Right hindlimb (tissue), 1 donor: ENCODE measurements around the gene CACNA1H.
"Not testable (repeated sequence)": the region's sequence is repeated elsewhere in the genome, so short reads cannot be mapped to it uniquely, and the experiment has no call there.

Experiments
- DNase-seq: peaks from one replicate; pipeline ENCODE4 v3.0.0-alpha.2; 2018

Gene CACNA1H

DNA sequence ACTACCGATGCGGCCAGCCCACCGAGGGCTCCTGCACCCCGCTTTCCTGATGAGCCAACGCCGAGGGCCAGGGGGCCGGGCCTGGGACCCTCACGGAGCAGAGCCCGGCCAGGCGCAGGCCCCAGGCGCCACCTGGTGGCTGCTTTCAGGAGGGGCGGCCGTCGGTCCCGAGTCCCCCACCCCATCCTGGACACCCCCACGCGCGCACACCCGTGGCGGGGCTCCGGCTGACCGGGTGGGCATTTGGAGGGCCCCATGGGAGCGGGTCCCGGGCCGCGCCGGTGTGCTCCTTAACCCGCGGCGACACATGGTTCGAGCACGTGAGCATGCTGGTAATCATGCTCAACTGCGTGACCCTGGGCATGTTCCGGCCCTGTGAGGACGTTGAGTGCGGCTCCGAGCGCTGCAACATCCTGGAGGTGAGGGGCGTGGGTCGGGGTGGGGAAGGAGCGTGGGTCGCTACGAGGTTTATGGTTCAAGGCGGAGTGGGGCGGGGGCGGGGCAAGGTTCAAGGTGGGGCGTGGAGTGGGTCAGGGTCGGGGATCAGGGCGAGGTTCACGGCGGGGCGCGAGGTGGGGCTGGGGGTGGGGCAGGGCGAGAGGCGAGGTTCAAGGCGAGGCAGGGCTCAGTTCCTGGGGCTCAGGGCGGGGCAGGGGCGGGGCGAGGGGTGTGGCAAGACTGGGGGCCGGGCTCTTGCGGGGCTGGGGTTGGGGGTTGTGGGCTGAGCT lies 41.9 kb downstream of the CACNA1H start:
- peak; percentile 46 for DNase-seq

DNA sequence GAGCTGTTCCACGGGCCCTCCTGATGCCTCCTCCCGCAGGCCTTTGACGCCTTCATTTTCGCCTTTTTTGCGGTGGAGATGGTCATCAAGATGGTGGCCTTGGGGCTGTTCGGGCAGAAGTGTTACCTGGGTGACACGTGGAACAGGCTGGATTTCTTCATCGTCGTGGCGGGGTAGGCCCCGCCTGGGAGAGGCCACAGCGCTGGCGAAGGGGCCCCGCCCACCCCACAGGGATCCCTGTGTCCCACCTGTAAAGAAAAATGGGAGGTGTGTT lies 42.4 kb downstream of the CACNA1H start:
- no peak for DNase-seq

DNA sequence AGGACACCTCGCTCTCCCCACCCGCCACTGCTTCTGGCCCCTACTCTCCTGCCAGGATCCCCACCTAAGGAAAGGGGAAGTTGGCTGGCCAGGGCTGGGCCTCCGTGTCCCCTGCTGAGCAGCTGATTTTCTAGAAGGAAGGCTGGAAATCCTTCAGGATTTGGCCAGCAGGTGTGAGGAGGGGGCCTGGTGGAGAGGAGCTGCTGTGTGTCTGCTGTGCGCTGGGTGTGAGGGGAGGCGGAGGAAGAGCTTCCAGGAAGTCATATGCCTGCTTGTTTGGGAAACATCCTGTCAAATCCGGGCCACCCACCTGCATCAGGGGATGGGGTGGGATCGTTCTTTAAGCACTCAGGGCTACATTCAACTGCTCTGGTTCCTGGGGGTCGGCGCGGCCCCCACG lies 43.6 kb downstream of the CACNA1H start:
- no peak for DNase-seq

- no peak for DNase-seq
Observed at GRCh38 chr16:1197237-1197866, 44.4 kb downstream of the CACNA1H start.

DNA sequence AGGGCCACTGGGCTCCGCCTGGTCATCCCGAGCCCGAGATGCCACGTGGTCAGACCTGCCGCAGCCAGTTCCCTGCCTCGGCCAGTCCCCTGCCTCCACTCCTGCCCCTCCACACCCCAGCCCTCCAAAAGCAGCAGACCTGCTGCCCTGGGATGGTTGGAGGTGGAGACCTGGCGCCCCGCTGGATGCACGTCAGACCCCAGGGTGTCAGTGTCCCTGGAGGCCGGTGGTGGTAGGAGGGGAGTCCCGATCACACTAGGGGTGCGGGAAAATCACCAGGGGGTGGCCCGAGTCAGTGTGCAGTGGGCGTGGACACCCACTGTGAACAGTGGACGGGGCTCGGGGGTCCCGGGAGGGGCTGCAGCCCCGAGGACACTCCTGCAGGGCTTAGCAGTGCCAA lies 45.3 kb downstream of the CACNA1H start:
- no peak for DNase-seq

DNA sequence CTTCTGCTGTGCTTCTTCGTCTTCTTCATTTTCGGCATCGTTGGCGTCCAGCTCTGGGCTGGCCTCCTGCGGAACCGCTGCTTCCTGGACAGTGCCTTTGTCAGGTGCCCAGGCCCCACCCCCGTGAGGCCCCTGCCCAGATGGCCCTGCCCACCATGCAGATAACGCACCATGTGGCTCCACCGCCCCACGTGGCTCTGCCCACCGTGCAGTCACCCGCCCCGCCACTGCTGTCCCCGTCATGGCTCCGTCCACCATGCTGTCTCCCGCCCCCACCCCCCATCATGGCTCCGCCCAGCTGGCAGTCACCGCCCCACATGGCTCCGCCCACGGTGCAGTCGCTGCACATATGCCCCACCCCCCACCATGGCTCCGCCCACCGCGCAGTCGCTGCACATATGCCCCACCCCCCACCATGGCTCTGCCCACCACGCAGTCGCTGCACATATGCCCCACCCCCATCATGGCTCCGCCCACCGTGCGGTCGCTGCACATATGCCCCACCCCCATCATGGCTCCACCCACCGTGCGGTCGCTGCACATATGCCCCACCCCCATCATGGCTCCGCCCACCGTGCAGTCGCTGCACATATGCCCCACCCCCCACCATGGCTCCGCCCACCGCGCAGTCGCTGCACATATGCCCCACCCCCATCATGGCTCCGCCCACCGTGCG lies 45.9 kb downstream of the CACNA1H start:
- not testable (repeated sequence) for DNase-seq

DNA sequence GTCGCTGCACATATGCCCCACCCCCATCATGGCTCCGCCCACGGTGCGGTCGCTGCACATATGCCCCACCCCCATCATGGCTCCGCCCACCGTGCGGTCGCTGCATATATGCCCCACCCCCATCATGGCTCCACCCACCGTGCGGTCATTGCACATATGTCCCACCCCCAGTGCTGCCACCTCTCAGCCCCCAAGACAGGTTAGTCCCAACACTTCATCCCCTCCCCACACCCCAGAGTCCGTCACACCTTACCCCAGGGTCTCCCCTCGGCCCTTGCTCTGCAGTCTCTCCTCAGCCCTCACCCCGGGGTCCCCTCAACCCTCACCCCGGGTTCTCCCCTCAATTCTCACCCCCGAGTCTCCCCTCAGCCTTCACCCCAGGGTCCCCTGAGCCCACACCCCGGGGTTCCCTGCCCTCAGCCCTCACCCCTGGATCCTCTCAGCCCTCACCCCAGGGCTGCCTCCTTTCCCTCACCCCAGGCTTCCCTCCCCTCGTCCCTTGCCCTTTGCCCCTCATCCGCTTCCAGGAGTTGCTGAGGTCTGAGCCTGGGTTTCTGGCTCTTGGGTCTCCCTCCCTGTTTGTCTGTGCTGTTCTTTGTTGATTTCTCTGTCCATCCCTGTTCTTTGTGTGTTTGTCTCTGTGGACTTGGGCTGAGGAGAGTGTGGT lies 46.6 kb downstream of the CACNA1H start:
- DNase-seq: no peak

DNA sequence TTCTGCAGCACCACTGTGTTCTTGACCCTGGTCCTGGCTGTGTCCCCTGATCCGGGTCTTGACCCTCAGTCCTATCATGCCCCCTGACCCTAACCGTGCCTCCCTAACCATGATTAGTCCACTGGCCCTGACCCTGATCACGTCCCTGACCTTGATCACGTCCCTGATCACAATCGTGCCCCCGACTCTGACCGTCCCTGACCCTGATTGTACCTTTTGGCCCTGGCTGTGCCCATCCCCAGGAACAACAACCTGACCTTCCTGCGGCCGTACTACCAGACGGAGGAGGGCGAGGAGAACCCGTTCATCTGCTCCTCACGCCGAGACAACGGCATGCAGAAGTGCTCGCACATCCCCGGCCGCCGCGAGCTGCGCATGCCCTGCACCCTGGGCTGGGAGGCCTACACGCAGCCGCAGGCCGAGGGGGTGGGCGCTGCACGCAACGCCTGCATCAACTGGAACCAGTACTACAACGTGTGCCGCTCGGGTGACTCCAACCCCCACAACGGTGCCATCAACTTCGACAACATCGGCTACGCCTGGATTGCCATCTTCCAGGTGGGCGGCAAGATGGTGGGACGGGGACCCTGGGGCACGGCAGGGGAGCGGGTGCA lies 47.2 kb downstream of the CACNA1H start:
- no peak for DNase-seq

GRCh38 chr16:1201444-1201843 lies 48.5 kb downstream of the CACNA1H start:
- DNase-seq: no peak

- no peak for DNase-seq
Observed at GRCh38 chr16:1202274-1202673, 49.4 kb downstream of the CACNA1H start.

DNA sequence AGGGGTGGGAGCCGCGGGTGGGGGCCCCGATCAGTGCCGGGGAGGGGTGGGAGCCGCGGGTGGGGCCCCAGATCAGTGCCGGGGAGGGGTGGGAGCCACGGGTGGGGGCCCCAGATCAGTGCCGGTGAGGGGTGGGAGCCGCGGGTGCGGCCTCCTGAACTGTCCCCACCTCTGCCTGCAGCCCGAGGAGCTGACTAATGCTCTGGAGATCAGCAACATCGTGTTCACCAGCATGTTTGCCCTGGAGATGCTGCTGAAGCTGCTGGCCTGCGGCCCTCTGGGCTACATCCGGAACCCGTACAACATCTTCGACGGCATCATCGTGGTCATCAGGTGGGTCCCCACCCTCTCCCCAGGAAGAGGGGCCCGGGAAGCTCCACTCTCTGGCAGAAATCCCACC lies 52.0 kb downstream of the CACNA1H start:
- DNase-seq: no peak

- no peak for DNase-seq
Observed at GRCh38 chr16:1206326-1206725, 53.4 kb downstream of the CACNA1H start.

GRCh38 chr16:1206786-1207185 lies 53.9 kb downstream of the CACNA1H start:
- no peak for DNase-seq

- no peak for DNase-seq
Observed at GRCh38 chr16:1208239-1208830, 55.4 kb downstream of the CACNA1H start.

DNA sequence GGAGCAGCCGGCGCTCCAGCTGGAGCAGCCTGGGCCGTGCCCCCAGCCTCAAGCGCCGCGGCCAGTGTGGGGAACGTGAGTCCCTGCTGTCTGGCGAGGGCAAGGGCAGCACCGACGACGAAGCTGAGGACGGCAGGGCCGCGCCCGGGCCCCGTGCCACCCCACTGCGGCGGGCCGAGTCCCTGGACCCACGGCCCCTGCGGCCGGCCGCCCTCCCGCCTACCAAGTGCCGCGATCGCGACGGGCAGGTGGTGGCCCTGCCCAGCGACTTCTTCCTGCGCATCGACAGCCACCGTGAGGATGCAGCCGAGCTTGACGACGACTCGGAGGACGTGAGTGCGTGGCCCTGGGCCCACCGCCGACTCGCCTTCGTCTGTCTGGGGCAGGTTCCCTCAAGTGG lies 56.2 kb downstream of the CACNA1H start:
- DNase-seq: no peak

DNA sequence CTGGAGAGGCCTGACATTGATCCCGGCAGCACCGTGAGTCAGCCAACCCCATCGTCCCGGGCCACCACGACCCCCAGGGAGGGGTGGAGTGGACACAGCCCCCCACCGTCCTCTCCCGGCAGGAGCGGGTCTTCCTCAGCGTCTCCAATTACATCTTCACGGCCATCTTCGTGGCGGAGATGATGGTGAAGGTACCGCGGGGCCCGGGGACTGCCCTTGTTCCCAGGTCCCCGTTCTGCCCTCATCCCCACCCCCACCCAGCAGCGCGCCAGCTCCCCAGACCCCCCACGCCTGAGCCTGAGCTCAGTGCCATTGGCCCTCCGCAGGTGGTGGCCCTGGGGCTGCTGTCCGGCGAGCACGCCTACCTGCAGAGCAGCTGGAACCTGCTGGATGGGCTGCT lies 57.6 kb downstream of the CACNA1H start:
- DNase-seq: no peak

DNA sequence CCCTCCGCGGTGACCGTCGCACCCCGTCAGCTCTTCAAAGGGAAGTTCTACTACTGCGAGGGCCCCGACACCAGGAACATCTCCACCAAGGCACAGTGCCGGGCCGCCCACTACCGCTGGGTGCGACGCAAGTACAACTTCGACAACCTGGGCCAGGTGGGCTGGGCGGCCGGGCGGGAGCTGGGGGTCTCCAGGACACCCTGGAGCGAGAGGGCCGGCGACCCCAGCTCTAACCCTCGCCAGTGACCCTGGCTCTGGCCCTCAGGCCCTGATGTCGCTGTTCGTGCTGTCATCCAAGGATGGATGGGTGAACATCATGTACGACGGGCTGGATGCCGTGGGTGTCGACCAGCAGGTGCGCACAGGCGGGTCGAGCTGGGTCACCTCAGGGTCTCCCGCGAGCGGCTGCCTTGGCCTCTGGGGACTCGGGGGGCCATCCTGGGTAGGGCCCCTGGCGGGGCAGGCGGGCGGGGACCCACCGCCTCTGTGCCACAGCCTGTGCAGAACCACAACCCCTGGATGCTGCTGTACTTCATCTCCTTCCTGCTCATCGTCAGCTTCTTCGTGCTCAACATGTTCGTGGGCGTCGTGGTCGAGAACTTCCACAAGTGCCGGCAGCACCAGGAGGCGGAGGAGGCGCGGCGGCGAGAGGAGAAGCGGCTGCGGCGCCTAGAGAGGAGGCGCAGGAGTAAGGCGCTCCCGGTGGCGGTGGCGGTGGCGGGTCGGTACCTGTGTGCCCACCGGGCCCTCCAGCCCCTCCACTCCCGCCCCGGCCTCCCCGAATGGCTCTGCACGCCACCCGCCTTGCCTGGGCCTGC lies 58.8 kb downstream of the CACNA1H start:
- DNase-seq: no peak

DNA sequence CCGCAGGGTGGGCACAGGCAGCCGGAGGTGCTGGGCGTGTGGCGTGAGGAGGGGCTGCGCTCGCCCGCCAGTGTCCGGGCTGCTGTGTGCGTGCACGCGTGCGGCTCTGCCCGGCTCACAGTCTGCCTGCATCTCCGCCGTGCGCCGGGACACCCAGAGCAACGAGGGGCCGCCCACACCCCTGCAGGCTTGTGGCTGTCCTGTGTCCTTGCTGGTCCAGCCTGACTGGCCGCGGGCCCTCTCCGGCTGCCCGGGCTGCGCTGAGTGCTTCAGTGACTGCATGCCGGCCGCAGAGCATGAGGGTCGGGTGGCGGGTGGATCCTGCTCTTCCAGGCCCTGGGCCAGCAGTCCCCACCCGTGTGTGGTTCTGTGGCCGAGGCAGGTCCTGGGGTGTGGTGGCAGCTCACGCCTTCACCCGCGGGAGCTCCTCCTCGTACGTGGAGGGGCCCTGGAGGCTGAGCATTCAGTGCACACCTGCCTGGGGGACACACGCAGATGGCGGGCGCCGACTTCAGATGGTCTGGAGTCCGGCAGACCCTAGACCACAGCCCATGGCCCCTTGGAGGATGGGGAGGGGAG lies 59.8 kb downstream of the CACNA1H start:
- no peak for DNase-seq

- DNase-seq: no peak
Observed at GRCh38 chr16:1213231-1213630, 60.3 kb downstream of the CACNA1H start.

DNA sequence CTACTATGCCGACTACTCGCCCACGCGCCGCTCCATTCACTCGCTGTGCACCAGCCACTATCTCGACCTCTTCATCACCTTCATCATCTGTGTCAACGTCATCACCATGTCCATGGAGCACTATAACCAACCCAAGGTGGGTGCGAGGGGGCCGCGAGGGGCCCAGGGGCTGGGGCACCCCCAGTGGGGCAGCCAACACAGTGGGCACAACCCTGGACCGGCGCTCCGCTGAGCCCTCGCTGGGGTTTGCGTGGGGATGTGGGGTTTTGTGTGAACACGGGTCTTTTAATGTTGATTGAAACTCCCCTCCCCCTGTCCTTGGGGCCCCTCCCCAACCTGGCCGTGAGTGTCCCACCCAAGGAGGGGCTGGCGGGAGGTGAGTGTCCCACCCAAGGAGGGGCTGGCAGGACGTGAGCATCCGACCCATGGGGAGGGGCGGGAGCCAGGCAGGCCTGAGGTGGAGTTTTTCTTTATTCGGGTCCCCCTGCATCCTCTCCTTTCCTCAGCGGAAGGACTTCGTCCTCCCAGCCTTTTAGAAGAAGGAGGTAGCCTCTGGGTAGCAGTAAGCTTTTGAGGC lies 61.0 kb downstream of the CACNA1H start:
- DNase-seq: no peak

- DNase-seq: no peak
Observed at GRCh38 chr16:1214719-1215118, 61.8 kb downstream of the CACNA1H start.
